Fibroblast of skin of left quadriceps (primary cell): ENCODE measurements around the gene PPP2R2D.

Experiments used
- DNase-seq, 2 experiments: peaks; one replicate each; pipeline ENCODE4 v3.0.0-alpha.2; 2013; ENCODE audit warnings: low read depth in 2 of 2

Gene PPP2R2D

GRCh38 chr10:131998050-131998844, 97.4 kb downstream of the PPP2R2D start:
- no peak for DNase-seq

DNA sequence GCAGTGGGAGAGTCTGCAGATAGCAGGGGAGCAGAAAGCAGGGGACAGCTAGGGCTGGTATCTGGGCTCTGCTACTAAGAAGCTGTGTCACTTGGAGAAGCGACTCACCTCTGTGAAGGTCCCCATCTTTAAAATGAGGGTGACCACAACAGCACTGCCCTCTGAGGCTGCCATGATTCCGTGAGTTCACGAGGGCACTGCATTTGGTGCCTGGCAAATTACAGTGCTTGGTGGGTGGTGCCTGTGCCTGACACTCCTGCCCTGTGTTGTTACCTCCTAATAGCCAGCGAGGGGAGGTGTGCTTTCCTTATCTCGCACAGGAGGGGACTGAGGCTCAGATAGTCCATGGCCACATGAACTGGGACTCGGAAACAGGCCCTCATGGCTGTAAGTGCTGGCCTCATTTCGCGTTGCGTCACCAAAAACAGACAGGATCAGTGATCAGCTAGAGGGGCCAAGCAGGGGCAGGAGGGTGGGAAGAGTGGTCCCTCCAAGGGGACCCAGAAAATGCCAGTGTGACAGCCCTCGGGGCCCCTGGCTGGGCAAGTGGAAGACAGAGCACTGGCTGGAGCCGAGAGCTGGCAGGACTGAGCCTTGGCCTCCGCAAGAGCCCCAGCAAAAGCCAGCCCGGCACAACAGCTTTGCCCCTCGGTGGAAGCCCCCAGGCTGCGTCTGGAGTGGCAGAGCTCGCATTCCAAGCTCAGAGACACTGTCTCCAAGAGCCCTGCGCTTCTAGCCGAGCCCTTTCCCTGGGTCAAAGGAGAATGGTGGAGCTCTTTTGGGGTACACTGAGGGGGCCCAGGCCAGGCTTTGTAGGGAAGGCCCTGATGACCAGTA, 98.3 kb downstream of the PPP2R2D start:
- no peak for DNase-seq

- no peak for DNase-seq
Observed at GRCh38 chr10:132001238-132001972, 100.6 kb downstream of the PPP2R2D start.

- DNase-seq = no peak
Observed at GRCh38 chr10:132002004-132002403, 101.2 kb downstream of the PPP2R2D start.

GRCh38 chr10:132003282-132003924, 102.6 kb downstream of the PPP2R2D start:
- no peak for DNase-seq

- DNase-seq = no peak
Observed at GRCh38 chr10:132004052-132004451, 103.2 kb downstream of the PPP2R2D start.

- no peak for DNase-seq
Observed at GRCh38 chr10:132005147-132005546, 104.3 kb downstream of the PPP2R2D start.

- DNase-seq = no peak
Observed at GRCh38 chr10:132006966-132007365, 106.2 kb downstream of the PPP2R2D start.

DNA sequence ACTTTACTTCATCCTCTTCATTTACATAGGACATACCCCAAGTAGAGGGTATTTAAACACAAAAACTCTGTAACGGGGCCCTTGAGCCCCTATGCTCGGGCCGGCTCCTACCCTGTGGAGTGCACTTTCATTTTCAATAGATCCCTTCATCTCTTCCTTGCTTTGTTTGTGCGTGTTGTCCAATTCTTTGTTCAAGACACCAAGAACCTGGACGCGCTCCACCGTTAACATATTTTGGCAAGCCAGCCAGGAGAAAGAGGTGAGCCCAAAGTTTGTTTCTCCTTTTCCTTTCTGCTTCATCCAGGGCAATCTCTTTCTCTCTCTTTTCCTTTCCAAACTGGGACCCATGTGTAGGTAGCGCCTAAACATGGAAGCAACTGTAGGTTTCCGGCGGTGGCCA, 106.9 kb downstream of the PPP2R2D start:
- no peak for DNase-seq
